GM12878 (cell line): Measurements from ENCODE around the gene SLAMF1.

Experiments
- SMC3 ChIP-seq: IDR thresholded peaks from 2 replicates; pipeline ENCODE4 v1.6.1; 2011; ENCODE audit warnings: low read length, improper control_type of control experiment, borderline replicate concordance
- ZNF274 ChIP-seq: IDR thresholded peaks from one replicate; pipeline ENCODE4 v1.8.0; 2011; ENCODE audit not compliant: insufficient read length, insufficient read depth

DNA sequence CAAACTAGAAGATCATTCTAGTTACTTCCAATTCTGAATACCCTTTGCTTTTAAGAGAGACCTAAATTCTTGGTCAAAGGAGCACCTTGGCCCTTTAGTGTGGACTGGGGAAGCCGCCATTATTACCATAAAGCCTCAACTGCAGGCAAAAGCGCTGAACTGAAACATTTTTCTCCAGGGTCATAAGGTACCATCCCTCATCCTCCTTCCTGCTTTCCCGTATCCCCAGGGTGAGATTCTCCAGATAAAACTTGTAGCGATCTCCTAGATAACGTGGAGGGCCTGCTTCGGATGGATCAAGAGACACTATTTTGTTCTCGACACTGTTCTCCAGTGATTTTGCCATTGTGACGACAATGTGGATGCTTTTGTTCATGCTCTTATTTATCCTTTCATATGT is 9.8 kb downstream of the SLAMF1 start:
- no peak for TF ChIP-seq ZNF274
- TF ChIP-seq SMC3 = no peak
